Measurements from ENCODE around the gene BTBD9. TPM values are rescaled to one million over a fixed set of nuclear protein-coding genes. Genes with fewer than 3 reads are reported as not detected.

The BTBD9 gene
- total RNA-seq, 1 experiment from 2014 or later: 8.9 TPM

DNA sequence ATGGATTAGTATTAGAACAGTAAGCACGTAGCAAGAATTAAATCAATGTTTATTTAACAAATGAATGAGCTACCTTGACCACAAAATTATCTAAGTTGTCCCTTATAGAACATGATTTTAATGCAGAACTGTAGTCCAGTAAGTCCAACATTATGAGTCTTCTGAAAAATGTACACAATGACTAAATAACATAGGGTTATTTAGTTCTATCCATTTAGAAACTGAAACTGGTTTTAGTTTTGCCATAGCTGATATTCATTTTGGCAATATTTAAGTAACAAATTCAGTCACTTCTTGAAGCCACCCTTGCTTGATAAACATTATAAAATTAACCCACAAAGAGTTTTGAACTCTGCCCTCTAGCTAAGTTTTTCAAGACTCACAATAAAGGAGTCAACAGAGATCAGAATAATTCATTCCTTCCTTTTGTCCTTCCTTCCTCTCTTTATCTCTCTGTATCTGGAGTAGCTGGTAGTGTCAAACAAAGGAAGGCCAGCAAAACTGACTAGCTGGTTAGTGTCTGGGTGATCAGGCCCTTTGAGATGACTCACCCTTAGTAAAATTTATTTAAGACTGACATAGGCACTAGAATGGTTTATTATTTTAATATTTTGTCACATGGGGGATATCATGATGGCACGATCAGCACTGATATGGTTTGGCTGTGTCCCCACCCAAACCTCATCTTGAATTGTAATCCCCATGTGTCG is 115.1 kb downstream of the BTBD9 start:
- no peaks in the 10 kb centered on the region for H3K27me3 ChIP-seq (ENCODE audit: insufficient read depth, low read length)
- no peak overlapping the region for H2BK12ac ChIP-seq (ENCODE audit: insufficient read length, low read depth, low read length)
- no peak overlapping the region for H3K18ac ChIP-seq (ENCODE audit: insufficient read length, low read depth, low read length)
- no peaks in the 10 kb centered on the region; the same call in 1 of the 2 replicates for H3K4me1 ChIP-seq (ENCODE audit: insufficient read depth, low read length)
- no peak overlapping the region for H3K56ac ChIP-seq (ENCODE audit: insufficient read length, low read depth, low read length)
- H3K27ac ChIP-seq (ENCODE audit: insufficient read length, low read depth, low read length): no peak overlapping the region
- H3K4me1 Mint-ChIP-seq: peaks cover 14 to 16% of the 10 kb centered on the region in 2 experiments
- no peak overlapping the region for H3K4ac ChIP-seq (ENCODE audit: low read depth, low read length)
- no peak overlapping the region for H3K23ac ChIP-seq (ENCODE audit: insufficient read length, low read depth, low read length)
- no peaks in the 10 kb centered on the region for H3K27me3 Mint-ChIP-seq (ENCODE audit: low read depth)
- H3K79me1 ChIP-seq (ENCODE audit: insufficient read depth, low read depth, low read length, poor library complexity, severe bottlenecking): no peaks in the 10 kb centered on the region
- H3T11ph ChIP-seq (ENCODE audit: low read length): no peak overlapping the region
- no peaks in the 10 kb centered on the region for H4K20me1 ChIP-seq (ENCODE audit: control insufficient read depth, insufficient read depth, insufficient read length)
- H3K23me2 ChIP-seq (ENCODE audit: insufficient read length, low read depth, low read length, poor library complexity, severe bottlenecking): no peaks in the 10 kb centered on the region
- H2AFZ ChIP-seq (ENCODE audit: low read length): no peak overlapping the region
- H2BK20ac ChIP-seq (ENCODE audit: low read depth, low read length, poor library complexity, severe bottlenecking): no peak overlapping the region
- peaks cover 19 to 45% (median 23%) of the 10 kb centered on the region in 3 experiments for H3K36me3 Mint-ChIP-seq (ENCODE audit: insufficient read depth in 1 of 3, low read depth in 3 of 3)
- peaks cover 31 to 36% of the 10 kb centered on the region in 2 experiments for H3K9me3 Mint-ChIP-seq
- no peak overlapping the region for H4K8ac ChIP-seq (replicated peaks; ENCODE audit: insufficient read length, low read depth, low read length)
- no peak overlapping the region for H3K9ac ChIP-seq (ENCODE audit: extremely low read depth, insufficient read length, low read length)
- H2AK5ac ChIP-seq (ENCODE audit: insufficient read length, low read length): no peak overlapping the region
- TF ChIP-seq, protein P1, sequence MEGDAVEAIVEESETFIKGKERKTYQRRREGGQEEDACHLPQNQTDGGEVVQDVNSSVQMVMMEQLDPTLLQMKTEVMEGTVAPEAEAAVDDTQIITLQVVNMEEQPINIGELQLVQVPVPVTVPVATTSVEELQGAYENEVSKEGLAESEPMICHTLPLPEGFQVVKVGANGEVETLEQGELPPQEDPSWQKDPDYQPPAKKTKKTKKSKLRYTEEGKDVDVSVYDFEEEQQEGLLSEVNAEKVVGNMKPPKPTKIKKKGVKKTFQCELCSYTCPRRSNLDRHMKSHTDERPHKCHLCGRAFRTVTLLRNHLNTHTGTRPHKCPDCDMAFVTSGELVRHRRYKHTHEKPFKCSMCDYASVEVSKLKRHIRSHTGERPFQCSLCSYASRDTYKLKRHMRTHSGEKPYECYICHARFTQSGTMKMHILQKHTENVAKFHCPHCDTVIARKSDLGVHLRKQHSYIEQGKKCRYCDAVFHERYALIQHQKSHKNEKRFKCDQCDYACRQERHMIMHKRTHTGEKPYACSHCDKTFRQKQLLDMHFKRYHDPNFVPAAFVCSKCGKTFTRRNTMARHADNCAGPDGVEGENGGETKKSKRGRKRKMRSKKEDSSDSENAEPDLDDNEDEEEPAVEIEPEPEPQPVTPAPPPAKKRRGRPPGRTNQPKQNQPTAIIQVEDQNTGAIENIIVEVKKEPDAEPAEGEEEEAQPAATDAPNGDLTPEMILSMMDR (conservative IDR thresholded peaks at IDR 0.05): no peak
- H2BK120ac ChIP-seq (ENCODE audit: low read depth, low read length, poor library complexity, severe bottlenecking): no peak overlapping the region
- no peak overlapping the region for H3K14ac ChIP-seq (ENCODE audit: insufficient read depth, low read length)
- H3K79me2 ChIP-seq (ENCODE audit: insufficient read depth, low read length): no peaks in the 10 kb centered on the region
- no peaks in the 10 kb centered on the region for H3K9me3 ChIP-seq (ENCODE audit: control insufficient read depth, low read depth, low read length)
- H4K5ac ChIP-seq (ENCODE audit: insufficient read length, low read depth, low read length): no peak overlapping the region
- no peak overlapping the region for H2BK5ac ChIP-seq (ENCODE audit: insufficient read length, low read length)
- H3K4me2 ChIP-seq (ENCODE audit: insufficient read depth, insufficient read length, low read length): no peak overlapping the region
- no peak overlapping the region for H3K4me3 Mint-ChIP-seq
- no peak overlapping the region for H4K91ac ChIP-seq (ENCODE audit: insufficient read length, low read depth, low read length)
- no peak overlapping the region; a peak in 1 of 7 replicates for H3K27ac Mint-ChIP-seq
- H2BK15ac ChIP-seq (ENCODE audit: low read depth, low read length): no peak overlapping the region
- no CpG with 5 or more reads among the region's 3 CpGs for WGBS (ENCODE audit: extremely low coverage, insufficient read length, low lambda C conversion rate)
- DNase-seq: no peak

Measured in H9 (cell line).